OCI-LY1 (cell line): ENCODE results near the gene TRIM66.

Experiments
- H2AFZ ChIP-seq: fragments of 200-600 bp; sonication (generic), shearing (Covaris generic); 2 replicates; pipeline ENCODE4 v1.6.0; 2014; ENCODE audit warnings: antibody characterized with exemption, mild to moderate bottlenecking, low read length
- H3F3A ChIP-seq: fragments of 200-600 bp; sonication (generic), shearing (Covaris generic); 2 replicates; pipeline ENCODE4 v1.6.0; 2014; ENCODE audit warnings: mild to moderate bottlenecking, antibody characterized with exemption, low read length, moderate library complexity; ENCODE audit not compliant: insufficient read depth
- H3K27ac ChIP-seq: fragments of 200-600 bp; sonication (generic); 2 replicates; pipeline ENCODE4 v1.5.1; 2014; ENCODE audit warnings: low read length, mixed run types, mild to moderate bottlenecking, low read depth; ENCODE audit not compliant: poor library complexity, severe bottlenecking
- H3K27me3 ChIP-seq: fragments of 200-600 bp; sonication (generic); 2 replicates; pipeline ENCODE4 v1.6.0; 2014; ENCODE audit warnings: antibody characterized with exemption, mild to moderate bottlenecking, low read length, moderate library complexity; ENCODE audit not compliant: insufficient read depth
- H3K36me3 ChIP-seq: fragments of 200-600 bp; sonication (generic); 2 replicates; pipeline ENCODE4 v1.6.1; 2014; ENCODE audit warnings: mild to moderate bottlenecking, antibody characterized with exemption, low read length, moderate library complexity, mixed read lengths; ENCODE audit not compliant: insufficient read depth
- H3K4me1 ChIP-seq: fragments of 200-600 bp; sonication (generic); 2 replicates; pipeline ENCODE4 v1.5.1; 2014; ENCODE audit warnings: mild to moderate bottlenecking, low read length, moderate library complexity; ENCODE audit not compliant: insufficient read depth, severe bottlenecking
- H3K4me2 ChIP-seq: fragments of 200-600 bp; sonication (generic), shearing (Covaris generic); 2 replicates; pipeline ENCODE4 v1.6.1; 2014; ENCODE audit warnings: low read length
- H3K4me3 ChIP-seq: fragments of 200-600 bp; sonication (generic); 2 replicates; pipeline ENCODE4 v1.5.1; 2014; ENCODE audit warnings: low read length, low read depth, mild to moderate bottlenecking, mixed read lengths; ENCODE audit not compliant: poor library complexity, severe bottlenecking
- H3K79me2 ChIP-seq: fragments of 200-600 bp; shearing (Covaris generic); 2 replicates; pipeline ENCODE4 v1.6.1; 2016; ENCODE audit warnings: mixed run types, low read length, mixed read lengths; ENCODE audit not compliant: insufficient read depth
- H3K9ac ChIP-seq: fragments of 200-600 bp; sonication (generic), shearing (Covaris generic); 2 replicates; pipeline ENCODE4 v1.6.1; 2014; ENCODE audit warnings: mild to moderate bottlenecking, low read length, mixed read lengths
- H3K9me2 ChIP-seq: fragments of 200-600 bp; sonication (generic), shearing (Covaris generic); 2 replicates; pipeline ENCODE4 v1.6.1; 2014; ENCODE audit warnings: low read depth, mild to moderate bottlenecking, low read length, mixed read lengths
- H3K9me3 ChIP-seq: fragments of 200-600 bp; shearing (Covaris generic); 2 replicates; pipeline ENCODE4 v1.6.1; 2014; ENCODE audit warnings: low read length, mixed read lengths
- H4K20me1 ChIP-seq: fragments of 200-600 bp; sonication (generic), shearing (Covaris generic); 2 replicates; pipeline ENCODE4 v1.6.0; 2016; ENCODE audit warnings: mild to moderate bottlenecking, low read length; ENCODE audit not compliant: insufficient read depth
- EZH2 ChIP-seq: fragments of 200-600 bp; sonication (generic), shearing (Covaris generic); IDR thresholded peaks from 2 replicates; pipeline ENCODE4 v1.8.0; 2017; ENCODE audit warnings: borderline replicate concordance, mixed run types, mild to moderate bottlenecking, antibody characterized with exemption, low read length, moderate library complexity, mixed read lengths
- TF ChIP-seq, protein P1 (sequence below): fragments of 200-600 bp; sonication (generic), shearing (Covaris generic); IDR thresholded peaks from 2 replicates; pipeline ENCODE4 v1.5.1; 2017; ENCODE audit warnings: mild to moderate bottlenecking, antibody characterized with exemption, low read length, moderate library complexity, mixed read lengths

Gene TRIM66

DNA sequence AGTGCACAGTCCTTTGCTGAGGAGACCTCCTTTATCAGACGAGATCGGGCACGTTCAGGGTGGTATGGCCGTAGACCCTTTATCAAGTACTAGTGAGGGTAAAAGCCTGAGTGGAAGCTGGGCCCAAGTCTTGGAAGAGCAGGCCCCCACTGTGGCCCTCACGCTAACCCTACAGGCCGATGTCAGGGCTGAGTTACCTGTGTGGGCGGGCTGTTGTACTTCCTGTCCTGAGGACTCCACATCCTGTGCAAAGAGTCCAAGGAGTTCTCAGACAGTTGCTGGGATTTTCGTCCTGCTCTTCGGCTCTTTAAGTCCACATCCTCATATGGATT lies 35.0 kb upstream of the TRIM66 start:
- no peaks in the 10 kb centered on the region for H3K36me3 ChIP-seq
- no peaks in the 10 kb centered on the region for H3F3A ChIP-seq
- H3K79me2 ChIP-seq: no peaks in the 10 kb centered on the region
- H4K20me1 ChIP-seq: no peaks in the 10 kb centered on the region
- H3K27ac ChIP-seq: no peak overlapping the region
- no peak overlapping the region for H3K4me2 ChIP-seq
- H3K4me1 ChIP-seq: no peaks in the 10 kb centered on the region
- H3K9me2 ChIP-seq: no peaks in the 10 kb centered on the region
- H3K27me3 ChIP-seq: 0 out of 2 replicates have a peak, but pooled peaks cover 3% of the 10 kb centered on the region
- H2AFZ ChIP-seq: no peak overlapping the region
- H3K9me3 ChIP-seq: no peaks in the 10 kb centered on the region
- no peak overlapping the region for H3K4me3 ChIP-seq
- H3K9ac ChIP-seq: no peak overlapping the region
- no peak for TF ChIP-seq EZH2
- TF ChIP-seq, protein P1, sequence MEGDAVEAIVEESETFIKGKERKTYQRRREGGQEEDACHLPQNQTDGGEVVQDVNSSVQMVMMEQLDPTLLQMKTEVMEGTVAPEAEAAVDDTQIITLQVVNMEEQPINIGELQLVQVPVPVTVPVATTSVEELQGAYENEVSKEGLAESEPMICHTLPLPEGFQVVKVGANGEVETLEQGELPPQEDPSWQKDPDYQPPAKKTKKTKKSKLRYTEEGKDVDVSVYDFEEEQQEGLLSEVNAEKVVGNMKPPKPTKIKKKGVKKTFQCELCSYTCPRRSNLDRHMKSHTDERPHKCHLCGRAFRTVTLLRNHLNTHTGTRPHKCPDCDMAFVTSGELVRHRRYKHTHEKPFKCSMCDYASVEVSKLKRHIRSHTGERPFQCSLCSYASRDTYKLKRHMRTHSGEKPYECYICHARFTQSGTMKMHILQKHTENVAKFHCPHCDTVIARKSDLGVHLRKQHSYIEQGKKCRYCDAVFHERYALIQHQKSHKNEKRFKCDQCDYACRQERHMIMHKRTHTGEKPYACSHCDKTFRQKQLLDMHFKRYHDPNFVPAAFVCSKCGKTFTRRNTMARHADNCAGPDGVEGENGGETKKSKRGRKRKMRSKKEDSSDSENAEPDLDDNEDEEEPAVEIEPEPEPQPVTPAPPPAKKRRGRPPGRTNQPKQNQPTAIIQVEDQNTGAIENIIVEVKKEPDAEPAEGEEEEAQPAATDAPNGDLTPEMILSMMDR: no peak

DNA sequence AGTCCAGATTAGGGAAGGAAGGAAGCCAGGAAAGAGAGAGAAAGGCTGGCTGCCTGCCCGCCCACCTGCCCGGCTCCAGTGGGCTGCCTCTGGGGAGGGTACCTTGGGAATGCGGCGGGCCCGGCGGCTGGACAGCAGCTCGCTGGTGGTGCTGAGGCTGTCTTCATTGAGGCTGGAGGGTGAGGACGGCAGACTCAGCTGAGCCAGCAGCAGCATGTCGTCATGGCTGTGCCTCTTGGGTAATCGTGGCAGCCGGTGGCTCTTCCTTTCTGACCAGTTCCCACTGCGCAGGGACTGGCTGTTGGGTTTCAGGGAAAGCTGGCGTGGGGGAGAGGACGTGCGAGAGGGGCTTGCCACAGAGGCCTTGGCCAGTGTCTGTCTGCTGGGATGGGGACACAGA lies 33.0 kb upstream of the TRIM66 start:
- no peaks in the 10 kb centered on the region for H3K4me1 ChIP-seq
- TF ChIP-seq EZH2: no peak
- TF ChIP-seq, protein P1: no peak
- no peaks in the 10 kb centered on the region for H4K20me1 ChIP-seq
- no peak overlapping the region for H3K9ac ChIP-seq
- no peak overlapping the region for H3K4me2 ChIP-seq
- H2AFZ ChIP-seq: no peak overlapping the region
- H3K9me3 ChIP-seq: no peaks in the 10 kb centered on the region
- no peaks in the 10 kb centered on the region for H3K79me2 ChIP-seq
- no peak overlapping the region for H3K27ac ChIP-seq
- no peaks in the 10 kb centered on the region for H3K9me2 ChIP-seq
- no peaks in the 10 kb centered on the region for H3K36me3 ChIP-seq
- H3K4me3 ChIP-seq: no peak overlapping the region
- H3F3A ChIP-seq: no peaks in the 10 kb centered on the region
- 0 out of 2 replicates have a peak, but pooled peaks cover 3% of the 10 kb centered on the region for H3K27me3 ChIP-seq

DNA sequence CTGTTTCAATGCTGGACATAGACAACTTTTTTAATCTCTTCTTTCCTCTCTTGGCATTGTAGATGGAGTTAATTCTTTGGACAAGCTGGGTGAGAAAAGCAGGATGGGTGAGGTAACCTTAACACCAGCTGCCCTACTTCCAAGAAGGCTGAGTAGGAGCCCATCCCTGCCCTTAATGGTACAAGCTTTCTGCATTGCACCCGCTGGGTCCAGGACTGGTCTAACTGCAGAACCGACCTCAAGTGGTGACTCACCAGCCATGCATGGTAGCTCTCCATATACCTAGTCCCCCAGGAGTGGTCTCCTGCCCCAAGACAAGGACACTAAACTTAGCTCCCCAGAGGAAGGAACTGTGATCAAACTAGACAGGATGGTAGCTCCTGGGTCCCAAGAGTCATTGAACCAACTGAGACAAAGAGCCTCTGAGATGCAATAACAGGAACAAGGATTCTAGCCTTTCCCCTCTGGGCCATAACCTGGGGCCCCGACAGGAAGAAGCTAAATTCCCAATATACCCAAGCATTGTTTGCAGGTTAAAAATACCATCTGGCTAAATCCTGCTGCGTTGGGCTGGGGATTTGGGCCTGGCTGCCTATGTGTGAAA lies 32.3 kb upstream of the TRIM66 start:
- H3K9me3 ChIP-seq: no peaks in the 10 kb centered on the region
- H3K27ac ChIP-seq: no peak overlapping the region
- no peak overlapping the region for H2AFZ ChIP-seq
- H3K9ac ChIP-seq: no peak overlapping the region
- no peaks in the 10 kb centered on the region for H3K36me3 ChIP-seq
- TF ChIP-seq, protein P1: no peak
- TF ChIP-seq EZH2: no peak
- H3K27me3 ChIP-seq: 0 out of 2 replicates have a peak, but pooled peaks cover 3% of the 10 kb centered on the region
- no peaks in the 10 kb centered on the region for H3K4me1 ChIP-seq
- no peaks in the 10 kb centered on the region for H3K9me2 ChIP-seq
- H3K4me2 ChIP-seq: no peak overlapping the region
- no peaks in the 10 kb centered on the region for H3K79me2 ChIP-seq
- no peaks in the 10 kb centered on the region for H4K20me1 ChIP-seq
- H3F3A ChIP-seq: no peaks in the 10 kb centered on the region
- no peak overlapping the region for H3K4me3 ChIP-seq
